GM18907 (cell line): Measurements from ENCODE around the gene SYCE1.
"Not testable (repeated sequence)": the region's sequence is repeated elsewhere in the genome, so short reads cannot be mapped to it uniquely, and the experiment has no call there.

Source experiments
- ATAC-seq: cut with Tn5 transposase; IDR thresholded peaks from one replicate; pipeline ENCODE4 v1.9.1; 2021; ENCODE audit warnings: mild to moderate bottlenecking, moderate library complexity; ENCODE audit not compliant: unreplicated experiment

SYCE1 gene, protein sequence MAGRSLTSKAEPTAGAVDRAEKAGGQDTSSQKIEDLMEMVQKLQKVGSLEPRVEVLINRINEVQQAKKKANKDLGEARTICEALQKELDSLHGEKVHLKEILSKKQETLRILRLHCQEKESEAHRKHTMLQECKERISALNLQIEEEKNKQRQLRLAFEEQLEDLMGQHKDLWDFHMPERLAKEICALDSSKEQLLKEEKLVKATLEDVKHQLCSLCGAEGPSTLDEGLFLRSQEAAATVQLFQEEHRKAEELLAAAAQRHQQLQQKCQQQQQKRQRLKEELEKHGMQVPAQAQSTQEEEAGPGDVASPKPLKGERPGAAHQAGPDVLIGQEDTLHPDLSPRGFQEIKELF

DNA sequence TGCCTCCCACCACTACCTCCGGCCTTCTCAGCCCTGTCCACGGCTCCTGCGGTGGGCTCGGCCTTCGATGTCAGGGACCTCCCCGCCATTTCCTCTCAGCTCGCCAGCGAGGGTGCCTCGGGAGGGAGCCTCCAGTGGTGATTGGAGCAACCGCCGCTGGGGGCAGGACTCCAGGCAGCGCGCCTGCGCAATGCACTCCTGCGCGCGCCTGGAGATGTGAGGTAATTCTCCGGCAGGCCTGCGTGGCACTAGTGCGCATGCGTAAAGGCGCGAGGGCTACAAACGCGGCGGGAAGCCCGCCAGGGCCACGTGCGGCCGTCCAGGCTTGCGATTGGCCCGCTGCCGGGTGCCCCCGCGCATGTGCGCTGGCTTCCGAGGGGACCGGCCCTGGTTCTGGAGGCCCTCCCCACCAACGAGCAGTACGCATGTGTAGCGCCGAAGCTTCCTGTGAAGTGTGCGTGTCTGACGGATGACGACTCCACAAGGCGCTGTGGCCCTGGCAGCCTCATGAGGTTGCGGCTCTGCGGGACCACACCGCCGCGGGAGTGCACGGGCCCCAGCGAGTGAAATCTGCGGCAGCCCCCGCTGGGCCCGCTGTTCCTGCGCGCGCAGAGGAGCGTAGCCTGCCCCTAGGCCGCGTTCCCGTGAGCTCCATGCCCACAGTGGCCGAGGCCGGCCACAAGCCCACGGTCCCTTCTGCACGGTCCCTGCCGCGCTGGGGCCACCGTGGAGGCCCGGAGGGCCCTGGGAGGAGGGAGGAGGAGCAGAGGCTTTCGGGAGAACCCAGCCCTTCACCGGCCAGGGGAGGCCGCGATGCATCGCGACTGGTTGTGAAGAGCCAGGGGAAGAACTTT, at the start of gene SYCE1:
Gene SYCE1 (minus strand): TSS at position 143 of the 854 bp plus-strand sequence. CDS start 54 bp downstream, at position 89.
- ATAC-seq: no peak

DNA sequence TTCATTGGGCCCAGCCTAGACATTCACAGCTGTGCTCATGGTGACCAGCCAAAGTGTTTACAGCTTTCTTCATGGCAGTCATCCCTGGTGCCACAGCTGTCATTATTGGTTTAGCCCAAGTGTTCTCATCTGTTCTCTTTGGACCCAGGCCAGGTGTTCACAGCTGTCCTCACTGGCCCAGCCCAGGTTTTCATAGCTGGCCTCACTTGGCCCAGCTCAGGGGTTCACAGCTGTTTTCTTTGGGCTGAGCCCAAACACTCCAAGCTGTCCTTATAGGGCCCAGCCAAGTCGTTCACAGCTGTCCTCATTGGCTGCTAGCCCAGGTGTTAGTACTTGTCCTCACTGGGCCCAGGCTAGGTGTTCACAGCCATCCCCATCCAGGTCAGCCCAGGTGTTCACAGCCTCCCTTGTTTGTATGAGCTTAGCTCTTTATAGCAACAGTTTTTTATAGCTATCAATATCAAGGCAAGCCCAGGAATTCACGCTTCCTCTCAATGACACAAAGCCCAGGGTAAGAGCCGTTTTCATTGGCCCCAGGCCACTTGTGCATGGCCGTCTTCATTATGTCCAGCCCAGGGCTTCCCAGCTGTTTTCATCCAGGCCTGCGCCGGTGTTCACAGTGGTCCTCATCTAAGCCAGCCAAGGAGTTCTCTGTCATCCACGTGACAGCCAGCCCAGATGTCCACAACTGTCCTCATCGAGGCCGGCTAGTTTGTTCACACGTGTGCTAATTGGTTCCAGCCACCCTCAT, 49.6 kb upstream of the SYCE1 start:
- ATAC-seq: no peak

DNA sequence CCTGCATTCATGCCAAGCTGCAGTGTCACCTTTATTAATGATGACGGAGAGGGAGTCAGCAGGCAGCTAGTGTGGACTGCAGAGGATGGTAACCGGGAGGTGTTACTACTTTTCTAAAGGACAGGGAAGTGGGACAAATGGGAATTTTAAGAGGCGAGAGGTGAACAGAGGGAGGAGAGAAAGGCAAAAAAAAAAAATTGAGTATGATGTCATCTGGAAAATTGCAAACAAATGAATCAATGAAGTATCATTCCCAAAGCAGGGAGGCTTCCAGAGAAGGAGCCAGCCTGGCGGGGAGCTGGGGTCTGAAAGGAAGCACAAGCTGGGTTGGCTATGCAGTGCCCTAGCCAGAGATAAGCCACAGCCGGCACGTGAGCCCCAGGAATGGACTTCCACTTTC, 48.3 kb upstream of the SYCE1 start:
- no peak for ATAC-seq

DNA sequence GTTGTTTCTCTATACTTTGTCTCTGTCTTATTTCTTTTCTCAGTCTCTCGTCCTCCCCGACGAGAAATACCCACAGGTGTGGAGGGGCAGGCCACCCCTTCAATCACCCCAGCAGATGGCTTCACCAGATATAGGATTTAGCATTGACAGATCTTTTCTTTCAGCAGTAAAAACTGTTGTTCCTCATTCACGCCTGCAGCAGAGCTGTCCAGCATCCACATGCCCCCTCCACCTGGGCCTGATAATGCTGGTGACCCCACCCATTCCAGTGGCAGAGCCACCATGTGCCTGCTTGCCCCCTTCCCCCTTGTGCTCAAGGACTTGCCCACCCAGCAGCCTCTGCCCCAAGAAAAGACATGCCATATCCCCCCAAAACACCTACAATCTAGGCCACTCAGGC, 45.7 kb upstream of the SYCE1 start:
- no peak for ATAC-seq

DNA sequence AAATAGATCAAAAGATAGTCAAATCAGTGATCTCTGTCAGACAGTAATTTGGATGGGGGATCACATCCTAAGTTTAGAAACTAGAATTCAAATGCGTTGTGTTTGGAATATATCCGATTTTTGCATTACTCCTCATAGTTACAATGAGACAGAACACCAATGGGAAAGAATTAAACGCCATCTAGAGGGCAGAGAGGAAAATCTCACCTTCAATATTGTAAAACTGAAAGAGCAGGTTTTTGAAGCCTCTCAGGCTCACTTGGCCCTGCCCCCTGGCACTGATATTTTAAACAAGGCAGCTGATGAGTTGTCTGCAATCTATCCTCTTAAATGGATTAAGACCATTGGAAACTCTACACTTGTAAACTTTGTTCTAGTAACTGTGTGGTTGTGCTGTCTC, 43.5 kb upstream of the SYCE1 start:
- ATAC-seq: no peak

DNA sequence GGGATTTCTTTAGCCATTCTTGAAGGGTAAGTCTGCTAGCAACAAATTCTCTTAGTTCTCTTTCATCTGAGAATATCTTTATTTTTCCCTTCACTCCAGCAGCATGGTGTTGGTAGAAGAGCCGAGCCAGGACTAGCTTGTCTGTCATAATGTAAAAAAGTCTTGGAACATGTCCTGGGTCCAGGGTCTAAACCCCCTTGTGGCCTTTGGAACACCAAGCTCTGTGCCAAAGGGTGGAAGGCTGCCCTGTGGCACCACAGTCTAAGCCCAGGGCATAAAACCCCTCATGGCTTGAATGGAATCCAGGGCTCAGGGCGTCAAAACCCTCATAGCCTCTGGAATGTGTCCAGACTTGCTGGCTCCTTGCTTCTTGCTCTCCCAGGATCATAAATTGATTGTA, 38.1 kb upstream of the SYCE1 start:
- not testable (repeated sequence) for ATAC-seq

DNA sequence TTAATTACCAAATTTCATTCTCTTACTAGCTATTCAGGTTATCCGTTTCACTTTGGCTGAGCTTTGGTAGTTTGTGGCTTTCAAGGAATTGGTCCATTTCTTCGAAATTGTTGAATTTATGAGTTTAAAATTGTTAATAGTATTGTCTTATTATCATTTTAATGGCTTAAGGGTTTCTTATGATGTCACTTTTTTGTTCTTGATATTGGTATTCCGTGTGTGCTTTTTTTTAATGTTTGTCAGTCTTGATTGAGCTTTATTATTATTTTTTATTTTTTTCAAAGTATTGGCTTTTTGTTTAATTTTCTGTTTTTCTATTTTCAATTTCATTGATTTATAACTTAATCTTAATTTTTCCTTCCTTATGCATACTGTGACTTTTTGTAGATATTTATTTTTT, 35.3 kb upstream of the SYCE1 start:
- no peak for ATAC-seq

DNA sequence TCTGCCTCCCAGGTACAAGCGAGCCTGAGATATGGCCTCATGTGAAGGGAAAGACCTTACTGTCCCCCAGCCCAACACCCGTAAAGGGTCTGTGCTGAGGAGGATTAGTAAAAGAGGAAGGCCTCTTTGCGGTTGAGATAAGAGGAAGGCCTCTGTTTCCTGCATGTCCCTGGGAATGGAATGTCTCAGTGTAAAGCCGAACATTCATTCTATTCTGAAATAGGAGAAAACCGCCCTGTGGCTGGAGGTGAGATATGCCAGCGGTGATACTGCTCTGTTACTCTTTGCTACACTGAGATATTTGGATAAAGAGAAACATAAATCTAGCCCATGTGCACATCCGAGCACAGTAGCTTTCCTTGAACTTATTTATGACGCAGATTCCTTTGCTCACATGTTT, 34.5 kb upstream of the SYCE1 start:
- not testable (repeated sequence) for ATAC-seq

DNA sequence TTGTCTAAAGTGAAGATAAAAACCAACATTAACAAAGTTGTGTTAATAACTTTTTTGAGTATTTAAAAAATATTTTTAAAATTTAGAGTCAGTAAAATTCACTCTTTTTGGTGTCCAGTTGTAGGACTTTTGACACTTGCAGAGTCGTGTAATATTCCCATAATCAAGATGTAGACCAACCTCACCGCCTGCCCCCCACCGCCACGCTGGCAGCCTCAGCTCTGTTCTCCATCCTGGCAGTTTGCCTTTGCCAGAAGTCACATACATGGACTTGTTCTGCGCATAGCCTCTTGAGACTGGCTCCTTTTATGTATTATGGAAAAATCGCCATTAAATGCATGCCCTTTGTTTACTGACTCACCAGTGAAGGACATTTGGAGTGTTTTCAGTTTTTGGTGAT, 27.3 kb upstream of the SYCE1 start:
- no peak for ATAC-seq

DNA sequence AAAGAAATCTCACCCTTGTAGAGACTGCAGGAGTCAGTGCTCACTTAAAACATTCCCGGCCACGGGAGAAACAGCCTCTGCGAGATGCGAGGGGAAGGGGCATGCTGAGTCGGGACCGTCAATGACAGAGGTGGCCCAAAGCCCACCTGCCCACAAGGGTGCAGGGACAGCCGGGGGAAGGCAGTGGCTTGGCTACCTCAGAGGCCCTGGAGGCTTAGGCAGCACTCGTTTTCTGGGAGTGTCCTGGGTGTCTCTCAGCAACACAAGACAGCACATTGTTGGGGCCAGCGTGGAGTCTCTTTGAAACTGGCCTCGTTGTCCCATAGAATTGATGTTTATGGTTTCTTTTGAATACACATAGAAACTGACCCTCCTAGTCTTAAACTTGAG, 25.6 kb upstream of the SYCE1 start:
- ATAC-seq: no peak

DNA sequence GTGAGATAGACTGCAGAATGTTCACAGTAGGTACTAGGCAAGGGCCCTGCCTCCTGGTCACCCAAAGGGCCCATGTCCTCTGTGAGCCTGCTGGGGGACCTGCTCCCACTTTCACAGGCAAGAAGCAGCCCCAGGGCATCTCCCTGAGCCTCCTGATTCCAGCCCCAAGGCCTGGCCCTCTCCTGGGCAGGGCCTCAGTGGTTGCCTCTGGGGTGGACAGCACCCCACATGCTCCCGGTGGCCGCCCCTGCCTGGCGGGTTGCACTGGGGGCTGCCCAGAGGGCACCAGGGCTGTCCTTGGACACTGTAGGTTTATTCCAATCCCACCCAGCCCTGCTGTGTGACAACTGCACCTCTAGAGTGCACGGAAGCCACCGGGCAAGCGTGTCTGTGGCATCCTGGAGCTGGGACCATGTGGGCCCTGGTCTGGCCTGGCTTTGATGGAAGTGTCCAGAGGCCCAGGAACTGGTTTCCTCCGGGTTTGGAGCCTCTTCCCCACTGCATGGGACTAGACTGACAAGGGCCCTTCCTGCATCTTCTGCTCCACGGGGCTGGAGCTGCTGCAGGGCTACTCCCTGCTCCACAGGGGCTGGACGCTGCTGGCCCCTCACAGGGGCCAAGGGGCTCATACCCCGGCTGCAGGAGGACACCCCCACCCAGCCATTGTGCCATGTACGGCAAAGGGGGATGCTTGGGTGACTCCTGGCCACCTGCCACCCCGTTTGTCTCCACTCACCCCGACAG, 25.0 kb upstream of the SYCE1 start:
- no peak for ATAC-seq

DNA sequence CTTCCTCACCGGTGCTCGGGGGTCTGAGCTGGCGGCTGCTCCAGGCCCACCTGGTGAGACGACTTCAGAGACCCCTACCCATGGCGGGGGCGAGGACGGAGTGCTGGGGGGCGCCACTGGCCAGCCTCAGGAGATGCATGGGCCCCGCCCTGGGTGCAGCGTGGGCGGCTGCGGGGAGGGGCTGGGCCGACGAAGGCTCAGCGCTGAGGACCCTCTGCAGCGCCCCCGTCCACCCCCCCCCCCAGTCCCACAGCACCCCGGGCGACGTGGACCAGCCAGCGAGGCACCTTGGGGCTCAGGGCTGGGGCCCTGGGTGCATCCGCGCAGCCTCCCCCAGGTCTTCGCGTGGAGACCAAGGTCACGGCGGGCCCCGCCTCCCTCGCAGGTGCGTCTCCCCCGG, 11.7 kb upstream of the SYCE1 start:
- ATAC-seq: not testable (repeated sequence)

DNA sequence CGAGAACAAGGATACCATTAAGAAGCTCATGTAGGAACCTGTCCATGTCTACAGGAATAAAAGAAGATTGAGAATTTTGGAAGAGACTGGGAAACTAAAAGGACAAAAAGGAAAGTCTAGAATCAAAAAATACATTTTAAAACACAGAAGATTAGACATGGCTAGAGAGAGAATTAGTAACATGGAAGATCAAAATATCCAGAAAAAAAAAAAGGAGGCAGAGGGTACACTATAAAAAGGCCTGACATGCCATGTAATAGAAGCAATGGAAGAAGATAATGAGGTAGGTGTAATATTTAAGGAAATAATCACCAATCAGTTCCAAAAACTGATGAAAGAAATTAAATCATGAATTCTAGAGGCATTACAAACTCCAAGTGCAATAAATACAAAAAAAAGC, 8.1 kb upstream of the SYCE1 start:
- not testable (repeated sequence) for ATAC-seq

DNA sequence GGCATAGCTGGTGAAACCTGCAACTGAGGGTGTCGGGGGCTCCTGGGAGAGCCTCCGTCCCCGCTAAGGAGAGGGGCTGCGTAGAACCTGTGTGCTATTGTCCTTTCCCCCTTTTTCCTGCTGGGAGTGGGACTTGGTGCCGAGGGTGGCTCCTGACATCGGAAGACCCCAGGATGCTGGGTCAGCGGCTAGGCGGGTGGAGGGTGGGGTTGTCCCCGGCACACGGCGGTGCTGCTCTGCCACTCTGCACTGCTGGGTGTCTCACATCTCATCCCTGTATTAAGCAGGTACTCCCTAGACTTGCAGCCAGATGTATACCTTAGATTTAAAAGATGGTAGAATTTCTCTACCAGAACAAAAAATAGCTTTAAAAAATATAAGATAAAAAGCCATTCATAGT, 6.7 kb upstream of the SYCE1 start:
- ATAC-seq: not testable (repeated sequence)

DNA sequence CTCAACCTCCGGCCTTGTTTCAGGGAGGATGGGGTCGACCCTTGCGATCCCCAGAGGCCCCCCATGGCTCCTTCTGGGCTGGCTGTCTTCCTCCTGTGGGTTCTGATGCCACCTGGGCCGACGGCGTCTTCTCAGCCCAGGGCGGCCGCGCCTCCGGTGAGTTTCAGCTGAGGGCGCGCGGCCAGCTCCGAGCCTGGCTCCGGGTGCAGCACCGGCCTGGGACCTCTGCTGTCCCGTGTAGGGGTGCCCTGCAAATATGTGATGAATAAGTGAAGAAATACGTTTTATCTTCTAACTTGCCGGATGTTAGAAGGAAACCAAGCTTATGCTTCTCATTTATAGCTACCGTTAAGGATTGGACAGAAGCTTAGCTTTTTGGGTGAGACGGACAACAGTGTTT, 4.4 kb upstream of the SYCE1 start:
- not testable (repeated sequence) for ATAC-seq

DNA sequence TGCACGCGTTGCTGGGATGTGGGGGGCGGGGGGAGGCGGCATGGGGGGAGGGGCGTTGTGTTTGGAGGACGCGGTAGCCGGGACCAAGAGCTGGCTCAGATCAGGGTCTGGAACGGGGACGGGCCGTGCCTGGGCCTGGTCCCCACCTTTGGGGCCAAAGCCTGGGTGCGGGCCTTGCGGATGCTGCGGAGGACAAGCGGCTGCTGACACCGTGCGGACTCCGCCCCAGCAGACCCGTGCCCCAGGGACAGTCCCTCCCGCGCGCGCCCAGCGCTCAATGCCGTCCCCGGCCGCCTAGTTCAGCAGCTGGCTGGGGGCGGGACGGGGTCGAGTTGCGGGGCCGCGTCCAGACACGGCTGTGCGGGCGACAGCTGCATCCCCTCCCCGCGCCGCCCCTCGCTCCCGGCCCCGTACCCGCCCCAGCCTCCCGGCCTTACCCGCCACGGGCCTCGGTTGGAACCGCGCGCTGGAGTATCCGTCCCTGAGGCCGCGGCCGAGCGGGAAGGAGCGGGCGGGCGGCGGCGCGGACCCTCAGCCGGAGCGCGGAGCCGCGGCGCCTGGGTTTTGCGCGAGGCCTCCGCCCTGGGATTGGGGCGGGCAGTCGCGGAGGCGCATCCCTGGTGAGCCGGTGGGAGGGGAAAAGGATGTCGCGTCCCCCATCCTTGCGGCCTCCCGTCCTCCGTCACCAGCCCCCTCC, 3.6 kb upstream of the SYCE1 start:
- ATAC-seq: not testable (repeated sequence)

DNA sequence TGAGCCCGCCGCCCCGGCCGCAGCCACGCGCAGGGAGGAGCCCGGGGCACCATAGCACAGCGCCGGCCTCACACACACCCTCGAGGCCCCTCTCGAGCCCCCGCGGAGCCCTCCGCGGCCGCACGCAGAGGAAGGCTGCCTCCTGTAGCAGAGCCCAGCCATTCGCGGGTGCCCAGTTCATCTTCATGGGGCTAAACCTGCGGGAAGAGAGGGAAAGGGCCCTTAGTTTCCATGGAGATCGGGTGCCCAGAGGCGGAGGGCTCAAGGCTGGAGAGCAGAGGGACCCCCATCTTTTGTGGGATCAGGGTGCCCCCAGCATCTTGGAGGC, 2.9 kb upstream of the SYCE1 start:
- no peak for ATAC-seq

DNA sequence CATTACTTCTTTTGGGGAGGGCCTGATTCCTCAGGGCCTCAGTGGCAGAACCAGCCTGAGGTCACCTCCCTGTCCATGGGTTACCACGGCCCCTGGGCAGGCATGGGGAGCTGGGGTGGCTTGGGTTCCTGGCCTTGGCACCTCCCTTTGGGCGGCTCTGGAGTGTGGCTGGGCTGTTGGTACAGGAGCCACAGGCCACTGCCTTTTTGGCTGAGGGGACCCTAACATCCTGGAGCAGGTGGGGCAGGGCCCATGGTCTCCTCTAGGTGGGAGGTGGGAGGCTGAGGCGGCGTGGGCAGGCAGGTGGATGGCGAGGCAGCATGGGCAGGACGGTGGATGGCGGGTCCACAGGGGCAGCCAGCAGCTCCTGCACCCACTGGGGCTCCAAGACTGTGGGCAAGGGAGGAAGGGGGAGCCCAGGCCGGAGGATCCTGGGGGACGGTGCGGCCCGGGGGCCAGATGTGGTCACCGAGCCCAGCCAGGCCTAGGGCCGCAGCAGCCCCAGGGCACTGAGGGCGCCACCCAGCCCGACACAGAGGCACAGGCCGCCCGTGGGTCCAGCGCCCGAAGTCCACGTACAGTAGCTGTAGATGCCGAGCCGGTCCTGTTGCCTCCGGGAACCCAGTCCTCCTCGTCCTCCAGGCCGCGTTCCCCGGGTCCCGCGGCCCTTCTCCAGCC, 2.4 kb upstream of the SYCE1 start:
- ATAC-seq: no peak

DNA sequence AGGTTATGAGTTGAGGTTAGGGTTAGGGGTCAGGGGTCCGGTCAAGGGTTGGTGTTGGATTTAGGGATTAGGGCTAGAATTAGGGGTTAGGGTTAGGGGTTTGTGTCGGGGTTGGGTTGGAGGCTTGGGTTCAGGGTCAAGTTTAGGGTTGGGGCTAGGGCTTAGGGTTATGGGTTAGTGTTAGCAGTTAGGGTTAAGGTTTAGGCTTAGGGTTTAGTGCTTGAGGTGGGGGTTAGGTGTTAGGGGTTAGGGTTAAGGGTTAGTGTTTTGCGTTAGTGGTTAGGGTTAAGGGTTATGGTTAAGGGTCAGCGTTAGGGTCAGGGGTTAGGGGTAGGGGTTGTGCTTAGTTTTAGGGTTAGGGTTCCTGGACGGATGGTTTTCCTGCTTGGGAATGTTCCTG, 1.7 kb upstream of the SYCE1 start:
- no peak for ATAC-seq

DNA sequence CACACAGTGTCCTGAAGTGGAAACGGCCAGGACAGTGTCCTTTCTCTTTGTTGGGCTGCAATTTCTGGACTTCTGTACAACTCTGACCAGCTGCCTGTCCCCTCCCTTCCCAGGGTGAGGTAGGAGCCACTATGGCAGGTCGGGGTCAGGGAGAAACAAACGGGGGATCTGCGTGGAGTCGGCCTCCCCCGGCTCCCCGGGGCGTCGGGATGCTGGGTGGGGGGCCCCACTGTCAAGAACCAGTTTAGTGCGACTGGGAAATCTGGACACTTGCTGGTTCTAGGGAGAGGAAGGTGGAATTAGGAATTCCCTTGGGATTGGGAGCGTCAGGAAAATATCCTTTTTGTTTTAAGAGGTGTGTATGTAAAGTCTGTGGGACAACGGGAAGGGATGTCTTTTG, 567 bp downstream of the SYCE1 start:
- ATAC-seq: no peak
